Measurements from ENCODE around the gene SPATA3.

The SPATA3 gene

GRCh38 chr2:230995821-230996220 is at the start of gene SPATA3:
TSS of gene SPATA3 (plus strand) at chr2:230996121. CDS start at chr2:230996234, 113 bp downstream.
- Mint-ChIP-seq H3K4me1 (no peaks in the 10 kb centered on the region), H3K4me3 (no peak within 1 kb of the TSS), H3K36me3 (ENCODE audit: low read depth) (no peaks in the 10 kb centered on the region)

GRCh38 chr2:230946429-230947234 is 49.3 kb upstream of the SPATA3 start:
- H3K9me3 Mint-ChIP-seq: no peaks in the 10 kb centered on the region
- no peak overlapping the region for H3K4me3 Mint-ChIP-seq
- peaks cover 5% of the 10 kb centered on the region for H3K27me3 Mint-ChIP-seq (ENCODE audit: low read depth)
- H3K36me3 Mint-ChIP-seq (ENCODE audit: low read depth): no peaks in the 10 kb centered on the region
- no peak overlapping the region for H3K27ac Mint-ChIP-seq
- no peaks in the 10 kb centered on the region for H3K4me1 Mint-ChIP-seq
- no peak for TF ChIP-seq CTCF (IDR thresholded peaks at IDR 0.05; ENCODE audit: unreplicated experiment in 3 of 3)

More at GRCh38 chr2:230995821-230996220, at the start of gene SPATA3:
- Mint-ChIP-seq H3K9me3 (no peaks in the 10 kb centered on the region), H3K27ac (no peak within 1 kb of the TSS), H3K27me3 (ENCODE audit: low read depth) (peaks cover 22% of the 10 kb centered on the region)
- TF ChIP-seq CTCF (IDR thresholded peaks at IDR 0.05; ENCODE audit: unreplicated experiment in 3 of 3): no peak

DNA sequence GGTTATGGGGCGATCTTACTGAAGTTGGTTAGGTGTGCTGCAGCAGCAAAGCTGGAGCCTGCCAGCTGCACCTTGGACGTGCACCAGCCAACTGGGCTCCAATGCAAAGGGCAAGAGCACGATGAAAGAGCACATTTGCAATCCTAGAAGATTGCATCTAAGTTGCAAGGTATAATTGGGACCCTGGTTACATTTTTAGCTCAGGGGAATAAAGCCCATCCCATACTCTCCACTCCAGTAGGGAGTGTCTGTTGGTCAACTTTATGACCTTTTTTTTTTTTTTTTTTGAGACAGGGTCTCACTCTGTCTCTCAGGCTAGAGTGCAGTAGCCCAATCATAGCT is 48.7 kb upstream of the SPATA3 start:
- H3K4me3 Mint-ChIP-seq: no peak overlapping the region
- no peaks in the 10 kb centered on the region for H3K36me3 Mint-ChIP-seq (ENCODE audit: low read depth)
- no peaks in the 10 kb centered on the region for H3K9me3 Mint-ChIP-seq
- no peak overlapping the region for H3K27ac Mint-ChIP-seq
- H3K27me3 Mint-ChIP-seq (ENCODE audit: low read depth): peaks cover 5% of the 10 kb centered on the region
- no peaks in the 10 kb centered on the region for H3K4me1 Mint-ChIP-seq
- no peak for TF ChIP-seq CTCF (IDR thresholded peaks at IDR 0.05; ENCODE audit: unreplicated experiment in 3 of 3)

DNA sequence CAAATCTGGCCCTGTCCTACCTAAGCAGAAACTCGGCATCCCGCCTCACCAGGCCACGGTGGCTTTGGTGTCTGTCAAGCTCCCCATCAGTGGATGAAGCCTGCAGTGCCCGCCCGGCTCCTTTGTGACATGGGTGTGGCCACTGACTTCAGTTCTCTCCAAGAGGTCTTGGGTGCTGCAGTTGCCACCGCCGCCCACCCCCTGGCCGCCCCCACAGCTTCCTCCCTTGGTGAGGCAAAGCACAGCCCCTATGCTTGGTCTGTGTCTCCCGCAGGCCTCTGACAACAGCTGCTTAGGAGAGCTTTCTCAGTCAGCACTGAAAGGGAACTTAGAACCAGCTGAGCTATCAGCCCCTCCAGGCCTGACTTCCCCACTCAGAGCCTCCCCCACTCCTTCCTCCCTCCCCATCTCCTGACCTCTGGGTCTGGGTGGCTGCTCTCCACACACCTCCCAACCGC is 48.0 kb upstream of the SPATA3 start:
- H3K4me1 Mint-ChIP-seq: no peaks in the 10 kb centered on the region
- H3K9me3 Mint-ChIP-seq: no peaks in the 10 kb centered on the region
- H3K27me3 Mint-ChIP-seq (ENCODE audit: low read depth): peaks cover 7% of the 10 kb centered on the region
- H3K4me3 Mint-ChIP-seq: no peak overlapping the region
- no peak for TF ChIP-seq CTCF (IDR thresholded peaks at IDR 0.05; ENCODE audit: unreplicated experiment in 3 of 3)
- H3K27ac Mint-ChIP-seq: no peak overlapping the region
- H3K36me3 Mint-ChIP-seq (ENCODE audit: low read depth): no peaks in the 10 kb centered on the region

GRCh38 chr2:230949966-230950873 is 45.7 kb upstream of the SPATA3 start:
- no peaks in the 10 kb centered on the region for H3K36me3 Mint-ChIP-seq (ENCODE audit: low read depth)
- no peak overlapping the region for H3K4me3 Mint-ChIP-seq
- no peaks in the 10 kb centered on the region for H3K4me1 Mint-ChIP-seq
- no peaks in the 10 kb centered on the region for H3K9me3 Mint-ChIP-seq
- no peak for TF ChIP-seq CTCF (IDR thresholded peaks at IDR 0.05; ENCODE audit: unreplicated experiment in 3 of 3)
- peaks cover 8% of the 10 kb centered on the region for H3K27me3 Mint-ChIP-seq (ENCODE audit: low read depth)
- H3K27ac Mint-ChIP-seq: no peak overlapping the region
